Epithelial cell of proximal tubule (primary cell): ENCODE measurements around the gene SAMD8. TPM values are rescaled to one million over a fixed set of nuclear protein-coding genes. Genes with fewer than 3 reads are reported as not detected.
"Not testable (repeated sequence)": the region's sequence is repeated elsewhere in the genome, so short reads cannot be mapped to it uniquely, and the experiment has no call there.

Experiments used
- DNase-seq: peaks from one replicate; pipeline ENCODE4 v3.0.0-alpha.2; 2011; ENCODE audit warnings: low read depth
- H3K4me3 ChIP-seq: 2 replicates; pipeline ENCODE4 v1.5.1; 2011; ENCODE audit warnings: low read depth, mild to moderate bottlenecking, low read length
- CTCF ChIP-seq: conservative IDR thresholded peaks from 2 replicates; pipeline ENCODE4 v1.5.1; 2012; ENCODE audit warnings: low read depth, mild to moderate bottlenecking, low read length
- total RNA-seq: library from RNA; depleted of rRNA; stranded (reverse); fragments of >200 nt; gene quantifications from 2 replicates; pipeline ENCODE4 v1.2.3, GENCODE V29; 2015

The SAMD8 gene
- total RNA-seq, 1 donor from 2014 or later, result 11.3 TPM

- DNase-seq, result no peak
- no peak overlapping the region for H3K4me3 ChIP-seq
- no peak for TF ChIP-seq CTCF
Observed at GRCh38 chr10:75117995-75118394, 6.5 kb downstream of the SAMD8 start.

- not testable (repeated sequence) for H3K4me3 ChIP-seq, DNase-seq
Observed at GRCh38 chr10:75119444-75120066, 8.1 kb downstream of the SAMD8 start.

GRCh38 chr10:75121322-75121721 lies 9.9 kb downstream of the SAMD8 start:
- no peak overlapping the region for H3K4me3 ChIP-seq
- no peak for DNase-seq
- no peak for TF ChIP-seq CTCF

GRCh38 chr10:75122505-75122904 lies 11.0 kb downstream of the SAMD8 start:
- no peak for TF ChIP-seq CTCF
- DNase-seq, result no peak
- no peak overlapping the region for H3K4me3 ChIP-seq

GRCh38 chr10:75123088-75123682 lies 11.7 kb downstream of the SAMD8 start:
- no peak overlapping the region for H3K4me3 ChIP-seq
- TF ChIP-seq CTCF, result no peak
- DNase-seq, result no peak

- no peak for DNase-seq
- H3K4me3 ChIP-seq, result no peak overlapping the region
- no peak for TF ChIP-seq CTCF
Observed at GRCh38 chr10:75126277-75126676, 14.8 kb downstream of the SAMD8 start.

- no peak for DNase-seq
Observed at GRCh38 chr10:75127471-75127870, 16.0 kb downstream of the SAMD8 start.

GRCh38 chr10:75128985-75129384 lies 17.5 kb downstream of the SAMD8 start:
- DNase-seq, H3K4me3 ChIP-seq: not testable (repeated sequence)

More at GRCh38 chr10:75127471-75127870, 16.0 kb downstream of the SAMD8 start:
- TF ChIP-seq CTCF, result no peak
- H3K4me3 ChIP-seq, result no peak overlapping the region
